Uterus (tissue), 4 donors: Measurements from ENCODE around the gene DNAH10. TPM values are rescaled to one million over a fixed set of nuclear protein-coding genes. Genes with fewer than 3 reads are reported as not detected.

Experiments
- DNase-seq, 2 donors: peaks; one replicate each; pipeline ENCODE4 v3.0.0-alpha.2; 2019 to 2020
- H3K27ac ChIP-seq, 2 donors: fragments of 200-600 bp; sonication (generic); 1 replicate in 1 of 2; 2 replicates in 1 of 2; pipeline ENCODE4 v1.5.1; 2016 to 2018
- H3K27me3 ChIP-seq, 2 donors: fragments of 200-600 bp; sonication (generic); one replicate each; pipeline ENCODE4 v1.5.1; 2018 to 2019; ENCODE audit warnings: control low read depth in 1 of 2
- H3K36me3 ChIP-seq, 2 donors: fragments of 200-600 bp; sonication (generic); one replicate each; pipeline ENCODE4 v1.5.1; 2019; ENCODE audit warnings: control low read depth in 1 of 2
- H3K4me1 ChIP-seq, 2 donors: fragments of 200-600 bp; sonication (generic); one replicate each; pipeline ENCODE4 v1.5.1; 2018 to 2019; ENCODE audit warnings: control low read depth in 1 of 2
- H3K4me3 ChIP-seq, 2 donors: fragments of 200-600 bp; sonication (generic); 1 replicate in 1 of 2; 2 replicates in 1 of 2; pipeline ENCODE4 v1.5.1; 2018 to 2019; ENCODE audit warnings: mild to moderate bottlenecking in 1 of 2
- H3K9me3 ChIP-seq, 2 donors: fragments of 200-600 bp; sonication (generic); one replicate each; pipeline ENCODE4 v1.5.1; 2019; ENCODE audit warnings: control low read depth in 1 of 2
- POLR2A ChIP-seq, 2 donors: fragments of 450-650 bp; IDR thresholded peaks; one replicate each; pipeline ENCODE4 v1.6.1; 2016; ENCODE audit warnings: antibody characterized with exemption in 2 of 2, mild to moderate bottlenecking in 1 of 2, moderate library complexity in 1 of 2
- intact Hi-C: fragments of 100-400 bp; cut with DNase I; formaldehyde crosslinking; loops from one replicate; pipeline ENCODE4 v1.15.1; 2023; ENCODE audit warnings: low total_unique reads
- total RNA-seq, 4 donors: library from RNA; depleted of rRNA in 3 of 4; stranded (reverse); fragments of >200 nt in 3 of 4; gene quantifications; one replicate each; pipeline versions ENCODE4 v1.1.0 to v1.2.4, GENCODE V29; 2014 to 2023
- TF ChIP-seq, protein P1 (sequence below), 4 experiments: fragments of 200-600 bp in 2 of 4; fragments of 450-650 bp in 2 of 4; sonication (generic) in 2 of 4; IDR thresholded peaks; one replicate each; pipeline ENCODE4 v1.5.1; 2016 to 2019; ENCODE audit warnings: antibody characterized with exemption in 4 of 4, mild to moderate bottlenecking in 2 of 4, moderate library complexity in 1 of 4
- donor health status: DM: yes; HTN: yes; CAD: no.

Gene DNAH10
- total RNA-seq, 4 donors from 2014 or later: under 0.01 to 3.9 (median 1.1) TPM

DNA sequence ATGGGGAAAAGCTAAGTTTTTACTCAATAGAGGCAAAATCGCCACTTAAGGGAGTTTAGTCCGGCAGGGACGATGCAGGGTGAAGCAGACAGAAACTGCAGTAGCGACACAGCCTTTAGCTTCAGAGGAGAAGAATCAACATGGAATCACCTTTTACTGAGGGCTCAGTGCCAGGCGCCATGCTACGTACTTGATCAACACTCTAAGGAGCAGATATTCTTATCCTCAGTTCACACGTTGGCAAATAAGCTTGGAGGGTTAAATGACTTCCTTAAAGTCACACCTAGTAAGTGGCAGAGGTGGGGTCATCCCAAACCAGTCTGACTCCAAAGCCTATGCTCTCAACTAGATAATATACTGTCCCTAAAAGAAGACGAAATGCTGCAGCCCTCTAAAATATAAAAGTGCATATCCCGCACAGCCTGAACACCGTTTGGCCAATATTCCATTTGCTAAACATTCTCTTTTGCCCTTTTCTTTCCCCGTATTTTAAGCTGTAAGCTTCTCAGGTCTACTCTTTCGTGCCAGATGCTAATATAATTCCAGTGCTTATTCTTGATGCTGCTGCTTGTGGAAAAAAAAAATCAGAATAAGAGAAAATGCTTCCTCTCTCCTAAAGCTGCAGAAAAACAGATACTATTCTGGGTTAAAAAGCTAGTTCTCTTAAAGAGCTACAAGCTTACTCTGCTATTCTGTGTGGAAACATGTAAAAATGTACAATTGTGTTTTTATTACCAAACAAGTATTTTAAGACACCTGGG is 199.7 kb downstream of the DNAH10 start:
- no peaks in the 10 kb centered on the region for H3K36me3 ChIP-seq
- H3K4me3 ChIP-seq: no peak overlapping the region
- H3K27ac ChIP-seq: no peak overlapping the region
- no peaks in the 10 kb centered on the region for H3K9me3 ChIP-seq
- no peak for DNase-seq
- no peak for TF ChIP-seq POLR2A (IDR thresholded peaks at IDR 0.05)
- TF ChIP-seq, protein P1, sequence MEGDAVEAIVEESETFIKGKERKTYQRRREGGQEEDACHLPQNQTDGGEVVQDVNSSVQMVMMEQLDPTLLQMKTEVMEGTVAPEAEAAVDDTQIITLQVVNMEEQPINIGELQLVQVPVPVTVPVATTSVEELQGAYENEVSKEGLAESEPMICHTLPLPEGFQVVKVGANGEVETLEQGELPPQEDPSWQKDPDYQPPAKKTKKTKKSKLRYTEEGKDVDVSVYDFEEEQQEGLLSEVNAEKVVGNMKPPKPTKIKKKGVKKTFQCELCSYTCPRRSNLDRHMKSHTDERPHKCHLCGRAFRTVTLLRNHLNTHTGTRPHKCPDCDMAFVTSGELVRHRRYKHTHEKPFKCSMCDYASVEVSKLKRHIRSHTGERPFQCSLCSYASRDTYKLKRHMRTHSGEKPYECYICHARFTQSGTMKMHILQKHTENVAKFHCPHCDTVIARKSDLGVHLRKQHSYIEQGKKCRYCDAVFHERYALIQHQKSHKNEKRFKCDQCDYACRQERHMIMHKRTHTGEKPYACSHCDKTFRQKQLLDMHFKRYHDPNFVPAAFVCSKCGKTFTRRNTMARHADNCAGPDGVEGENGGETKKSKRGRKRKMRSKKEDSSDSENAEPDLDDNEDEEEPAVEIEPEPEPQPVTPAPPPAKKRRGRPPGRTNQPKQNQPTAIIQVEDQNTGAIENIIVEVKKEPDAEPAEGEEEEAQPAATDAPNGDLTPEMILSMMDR (IDR thresholded peaks at IDR 0.05): no peak
- H3K4me1 ChIP-seq: no peaks in the 10 kb centered on the region
- intact Hi-C loops: no loop called here
- no peaks in the 10 kb centered on the region for H3K27me3 ChIP-seq

DNA sequence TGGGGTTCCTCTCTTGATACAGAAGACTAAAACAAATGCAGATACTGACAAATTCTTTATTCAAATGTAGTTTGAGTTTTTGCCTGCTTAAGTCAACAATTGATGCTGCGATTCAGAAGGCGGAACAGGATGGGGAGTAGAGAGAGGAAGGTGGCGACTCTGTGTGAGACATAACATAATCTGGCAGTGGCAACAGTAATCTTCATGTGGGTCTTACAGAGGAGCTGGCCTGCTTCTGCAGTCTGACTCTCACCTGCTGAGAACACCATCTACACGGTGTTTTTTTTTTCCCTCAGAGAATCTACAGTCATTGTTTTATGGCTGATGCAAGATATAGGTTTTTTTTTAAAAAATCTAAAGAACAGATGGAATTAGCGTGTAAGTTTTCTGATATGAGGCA is 200.4 kb downstream of the DNAH10 start:
- H3K27ac ChIP-seq: no peak overlapping the region
- H3K9me3 ChIP-seq: no peaks in the 10 kb centered on the region
- H3K4me3 ChIP-seq: no peak overlapping the region
- H3K27me3 ChIP-seq: no peaks in the 10 kb centered on the region
- no peaks in the 10 kb centered on the region for H3K4me1 ChIP-seq
- no peak for DNase-seq
- H3K36me3 ChIP-seq: no peaks in the 10 kb centered on the region
- intact Hi-C loops: no loop called here
- no peak for TF ChIP-seq POLR2A (IDR thresholded peaks at IDR 0.05)
- TF ChIP-seq, protein P1 (IDR thresholded peaks at IDR 0.05): no peak

DNA sequence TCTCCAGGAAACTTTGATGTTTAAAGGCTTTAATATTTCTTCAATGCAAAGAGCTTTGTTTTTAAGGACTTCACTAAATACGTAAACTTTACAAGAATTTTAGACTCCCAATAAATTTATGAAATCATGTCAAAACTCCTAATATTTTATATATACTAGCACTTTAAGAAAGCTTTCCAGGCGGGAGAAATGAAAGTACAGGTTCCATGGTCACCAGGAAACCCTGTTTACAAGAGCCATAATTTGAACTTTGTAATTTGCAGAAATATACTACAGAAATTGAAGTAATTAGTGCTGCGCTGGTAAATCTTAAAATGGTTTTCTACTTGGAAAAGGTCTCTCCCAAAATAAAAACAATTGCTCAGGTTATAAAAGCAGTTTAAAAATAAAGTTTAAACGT is 201.7 kb downstream of the DNAH10 start:
- Histone ChIP-seq H3K4me1 (no peaks in the 10 kb centered on the region), H3K4me3 (no peak overlapping the region), H3K27me3 (no peaks in the 10 kb centered on the region), H3K36me3 (no peaks in the 10 kb centered on the region), H3K9me3 (no peaks in the 10 kb centered on the region), H3K27ac (no peak overlapping the region)
- intact Hi-C loops: no loop called here
- no peak for TF ChIP-seq POLR2A (IDR thresholded peaks at IDR 0.05)
- TF ChIP-seq, protein P1 (IDR thresholded peaks at IDR 0.05): no peak
- DNase-seq: no peak

DNA sequence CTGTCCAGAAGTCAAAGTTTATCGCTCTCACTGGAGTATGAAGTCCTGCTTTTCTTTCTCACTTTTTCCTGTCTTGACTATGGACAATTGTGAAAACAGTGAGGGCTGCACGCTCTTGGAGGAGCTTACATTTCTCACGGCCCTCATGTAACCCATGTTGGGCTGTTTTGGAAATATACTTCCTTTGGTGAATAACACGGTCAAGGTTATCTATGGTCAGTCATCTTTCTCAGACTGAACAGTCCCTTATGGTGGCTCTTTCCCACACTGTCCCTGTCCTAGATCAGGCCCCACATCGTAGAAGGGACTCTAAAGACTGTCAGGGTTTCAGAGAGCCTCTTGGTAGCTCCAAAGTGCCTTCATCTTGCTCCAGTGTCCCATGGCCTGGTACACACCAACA is 203.3 kb downstream of the DNAH10 start:
- TF ChIP-seq POLR2A (IDR thresholded peaks at IDR 0.05): no peak
- TF ChIP-seq, protein P1 (IDR thresholded peaks at IDR 0.05): no peak
- DNase-seq: no peak
- Histone ChIP-seq H3K4me1 (no peaks in the 10 kb centered on the region), H3K27me3 (no peaks in the 10 kb centered on the region), H3K9me3 (no peaks in the 10 kb centered on the region), H3K36me3 (no peaks in the 10 kb centered on the region), H3K4me3 (no peak overlapping the region), H3K27ac (no peak overlapping the region)
- intact Hi-C loops: no loop called here

DNA sequence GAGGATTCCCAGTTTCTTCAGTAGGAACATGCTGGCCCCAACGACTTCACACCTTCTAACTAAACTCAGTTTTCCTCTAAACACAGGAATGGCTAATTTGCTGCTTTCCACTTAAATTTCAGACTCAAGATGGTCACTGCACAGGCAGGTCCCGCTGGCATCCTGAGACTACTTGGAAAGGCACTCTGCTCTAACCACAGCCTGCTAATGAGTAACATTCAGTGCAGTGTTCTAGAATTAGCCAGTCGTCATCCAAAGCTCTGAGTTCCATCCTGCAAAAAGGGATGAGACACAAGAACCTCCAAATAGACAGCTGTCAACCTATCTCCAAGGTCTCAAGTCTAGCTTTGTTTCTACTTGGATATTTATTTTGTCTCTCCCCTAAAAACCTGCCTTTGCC is 204.5 kb downstream of the DNAH10 start:
- DNase-seq: no peak
- Histone ChIP-seq H3K4me3 (no peak overlapping the region), H3K36me3 (no peaks in the 10 kb centered on the region), H3K27ac (no peak overlapping the region), H3K27me3 (no peaks in the 10 kb centered on the region), H3K9me3 (no peaks in the 10 kb centered on the region), H3K4me1 (no peaks in the 10 kb centered on the region)
- intact Hi-C loops: no loop called here
- no peak for TF ChIP-seq POLR2A (IDR thresholded peaks at IDR 0.05)
- TF ChIP-seq, protein P1 (IDR thresholded peaks at IDR 0.05): no peak
